HL-60/S4 (cell line): Measurements from ENCODE around the gene REPS1.

Experiments used
- in situ Hi-C: fragments of 300-500 bp; cut with MboI; formaldehyde crosslinking; loops from 2 replicates; pipeline ENCODE4 v1.14.3; 2022; ENCODE audit warnings: low sequenced_read_pairs

The REPS1 gene

DNA sequence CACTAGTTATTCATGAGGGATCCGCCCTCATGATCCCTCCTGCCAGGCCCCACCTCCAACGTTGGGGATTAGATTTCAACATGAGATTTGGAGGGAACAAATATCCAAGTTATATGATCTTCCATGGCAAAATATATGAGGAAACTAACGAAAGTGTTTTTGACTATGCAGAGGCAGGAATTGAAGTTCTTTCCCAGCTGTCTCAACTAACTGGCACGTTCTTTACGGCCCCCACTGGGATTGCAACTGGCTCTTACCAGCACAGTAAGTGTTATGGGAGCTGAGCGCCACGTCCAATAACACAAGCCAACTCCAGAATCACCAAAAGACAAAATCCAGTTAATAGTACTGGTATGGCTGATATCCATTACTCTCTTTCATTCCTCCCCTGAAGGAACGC lies 125.6 kb downstream of the REPS1 start:
- in situ Hi-C loops: no loop called here

DNA sequence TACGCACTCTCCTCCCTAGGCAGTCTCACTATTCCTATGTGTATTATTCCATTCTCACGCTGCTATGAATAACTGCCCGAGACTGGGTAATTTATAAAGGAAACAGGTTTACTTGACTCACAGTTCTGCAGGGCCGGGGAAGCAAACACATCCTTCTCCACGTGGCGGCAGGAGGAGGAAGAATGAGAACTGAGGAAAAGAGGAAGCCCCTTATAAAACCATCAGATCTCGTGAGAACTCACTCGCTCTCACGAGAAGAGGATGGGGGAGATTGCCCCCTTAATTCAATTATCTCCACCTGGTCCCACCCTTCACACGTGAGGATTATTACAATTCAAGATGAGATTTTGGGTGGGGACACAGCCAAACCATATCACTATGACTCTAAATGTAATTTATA lies 130.3 kb downstream of the REPS1 start:
- in situ Hi-C loops: no loop called here

DNA sequence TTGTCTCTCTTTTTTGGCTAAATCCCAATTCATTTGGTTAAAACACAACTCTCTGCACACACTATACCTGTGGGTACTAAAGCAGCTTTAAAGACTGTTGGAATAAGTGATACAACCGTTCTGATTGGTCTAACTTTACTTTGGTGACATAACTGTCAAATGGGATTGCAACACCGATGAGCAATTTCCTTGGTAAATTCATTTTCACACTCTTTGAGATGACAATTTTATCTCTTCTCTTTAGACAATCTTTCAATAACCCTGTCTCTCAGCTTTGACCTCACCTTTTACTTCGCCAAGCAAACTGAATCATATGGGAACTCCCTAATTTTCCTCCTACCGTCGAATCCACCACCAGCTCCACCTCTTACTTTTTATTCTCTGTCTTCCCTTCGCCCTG lies 131.4 kb downstream of the REPS1 start:
- in situ Hi-C loops: no loop called here
